Germinal center (tissue), 1 donor: Measurements from ENCODE around the gene PLA2G2C.
A peak's percentile ranks its signal among the peaks of the same experiment; 100 is the strongest.
"Not testable (repeated sequence)": the region's sequence is repeated elsewhere in the genome, so short reads cannot be mapped to it uniquely, and the experiment has no call there.

Experiments used
- DNase-seq: peaks from one replicate; pipeline ENCODE4 v3.0.0; 2012; ENCODE audit warnings: mixed read lengths, low spot score

The PLA2G2C gene

DNA sequence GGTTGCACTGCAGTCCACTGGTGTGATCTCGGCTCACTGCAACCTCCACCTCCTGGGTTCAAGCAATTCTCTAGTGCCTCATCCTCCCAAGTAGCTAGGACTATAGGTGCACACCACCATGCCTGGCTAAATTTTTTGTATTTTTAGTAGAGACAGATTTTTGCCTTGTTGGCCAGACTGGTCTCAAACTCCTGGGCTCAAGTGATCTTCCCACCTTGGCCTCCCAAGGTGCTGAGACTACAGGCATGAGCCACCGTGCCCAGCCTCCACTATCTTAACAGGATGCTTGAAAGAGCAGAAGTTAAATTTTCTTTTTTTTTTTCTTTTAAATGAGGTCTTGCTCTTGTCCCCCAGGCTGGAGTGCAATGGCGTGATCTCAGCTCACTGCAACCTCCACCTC is 55.8 kb downstream of the PLA2G2C start:
- not testable (repeated sequence) for DNase-seq

DNA sequence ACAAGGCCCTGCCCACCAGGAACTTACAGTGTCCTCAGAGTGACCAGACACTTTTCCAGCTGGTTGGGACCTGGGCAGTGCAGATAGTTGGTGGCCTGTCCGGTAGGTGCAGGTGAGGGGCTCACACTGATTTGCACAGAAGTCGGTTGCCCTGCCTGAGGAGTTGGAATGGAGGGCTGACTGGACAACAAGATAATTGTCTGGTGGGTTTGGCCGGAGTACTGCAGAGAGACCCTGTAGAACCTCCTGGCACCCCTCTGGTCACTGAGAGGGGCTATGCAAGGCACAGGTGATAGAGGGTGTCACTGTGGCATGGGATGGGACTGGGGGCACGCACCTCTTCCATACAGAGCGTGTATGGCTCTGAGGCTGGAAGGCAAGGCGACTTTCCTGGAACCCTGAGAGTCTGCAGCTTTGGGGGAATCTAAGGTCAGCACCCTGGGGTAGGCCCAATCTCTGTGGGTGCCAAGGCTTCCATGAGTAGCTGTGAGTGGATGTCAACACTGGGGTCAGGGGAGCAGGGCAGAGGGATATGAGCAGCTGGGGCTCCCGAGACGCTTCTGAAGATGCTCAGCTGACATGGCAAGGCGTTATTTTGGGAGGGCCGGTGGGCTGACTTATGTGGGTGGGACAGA is 59.4 kb downstream of the PLA2G2C start:
- no peak for DNase-seq

DNA sequence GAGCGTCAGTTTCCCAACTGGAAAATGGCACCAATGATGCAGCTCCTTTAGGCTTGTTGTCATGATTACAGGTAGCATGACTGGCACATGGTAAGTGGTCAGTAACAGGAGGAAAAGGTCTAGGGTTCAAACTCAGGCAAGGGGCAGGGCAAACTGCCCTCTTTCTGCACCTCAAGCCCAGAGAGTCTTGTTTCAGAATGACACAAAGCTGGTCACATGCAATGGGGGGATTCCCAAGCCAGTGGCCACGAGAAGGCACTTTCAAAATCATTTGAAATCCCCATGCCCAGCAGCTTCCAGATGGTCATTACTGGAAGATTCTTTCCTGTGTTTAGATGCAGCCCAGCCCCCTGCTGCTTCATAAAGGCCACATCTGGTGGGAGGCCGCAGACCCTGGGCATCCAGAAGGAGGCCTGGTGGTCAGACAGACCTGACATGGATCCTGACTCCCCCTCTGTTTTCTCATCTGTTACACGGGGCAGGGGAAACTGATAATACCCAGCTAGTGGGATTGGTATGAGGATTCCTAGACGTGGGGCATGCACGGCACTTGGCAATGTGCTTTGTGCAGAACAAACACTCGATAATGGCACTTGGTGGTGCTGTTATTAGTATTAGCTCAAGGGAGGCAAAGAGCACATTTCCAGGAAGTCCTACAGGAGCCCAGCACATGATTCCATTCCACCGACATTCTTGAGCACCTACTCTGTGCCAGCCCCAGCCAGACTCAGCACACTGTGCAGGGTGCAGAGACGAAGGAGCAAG is 60.1 kb downstream of the PLA2G2C start:
- no peak for DNase-seq

GRCh38 chr1:20125100-20125499 is 61.2 kb downstream of the PLA2G2C start:
- DNase-seq, result no peak

GRCh38 chr1:20124456-20125057 is 61.8 kb downstream of the PLA2G2C start:
- no peak for DNase-seq

- no peak for DNase-seq
These were observed 62.4 kb downstream of the PLA2G2C start for GRCh38 chr1:20123722-20124455.

DNA sequence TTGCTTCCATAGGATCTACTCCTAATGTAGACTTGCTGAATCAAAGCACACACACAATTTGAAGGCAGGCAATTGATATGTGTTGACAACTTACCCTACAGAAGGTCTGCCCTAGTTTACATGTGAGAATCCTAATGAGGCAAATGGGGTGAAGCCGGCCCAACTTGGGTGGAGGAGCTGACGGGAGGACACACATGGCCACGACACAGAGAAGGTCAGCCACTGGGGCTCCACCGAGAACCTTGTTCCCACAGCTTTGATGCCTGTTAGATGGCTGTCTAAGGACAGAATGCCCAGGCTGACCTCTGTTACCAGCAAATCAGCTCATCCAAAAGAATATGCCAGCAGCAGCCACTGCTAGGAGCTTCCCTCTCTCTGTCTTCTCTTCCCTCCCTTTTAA is 65.5 kb downstream of the PLA2G2C start:
- DNase-seq, result no peak

- peak; percentile 47 for DNase-seq
These were observed 67.0 kb downstream of the PLA2G2C start, which contains the start of gene PLA2G2D for GRCh38 chr1:20119347-20119746. TSS of gene PLA2G2D (minus strand) at chr1:20119536. CDS start at chr1:20119498, 38 bp downstream.

DNA sequence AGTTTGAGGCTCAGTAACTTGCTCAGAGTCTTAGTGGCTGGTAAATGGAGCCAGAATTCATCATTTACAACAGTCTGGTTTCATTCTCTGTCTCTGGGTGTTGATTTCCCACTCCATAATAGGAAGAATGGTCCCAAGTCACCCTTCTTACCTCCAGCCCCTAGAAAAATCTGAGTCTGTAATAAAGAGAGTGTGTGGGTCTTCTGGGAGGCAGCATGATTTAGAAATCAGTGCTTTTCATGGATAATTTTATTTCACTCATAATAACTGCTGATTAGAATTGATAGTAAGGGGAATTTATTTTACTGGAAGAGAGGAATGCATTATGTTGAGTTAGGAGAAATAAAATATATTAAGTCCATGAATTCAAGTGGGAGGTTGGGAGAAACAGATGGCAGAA is 69.1 kb downstream of the PLA2G2C start:
- DNase-seq, result no peak

DNA sequence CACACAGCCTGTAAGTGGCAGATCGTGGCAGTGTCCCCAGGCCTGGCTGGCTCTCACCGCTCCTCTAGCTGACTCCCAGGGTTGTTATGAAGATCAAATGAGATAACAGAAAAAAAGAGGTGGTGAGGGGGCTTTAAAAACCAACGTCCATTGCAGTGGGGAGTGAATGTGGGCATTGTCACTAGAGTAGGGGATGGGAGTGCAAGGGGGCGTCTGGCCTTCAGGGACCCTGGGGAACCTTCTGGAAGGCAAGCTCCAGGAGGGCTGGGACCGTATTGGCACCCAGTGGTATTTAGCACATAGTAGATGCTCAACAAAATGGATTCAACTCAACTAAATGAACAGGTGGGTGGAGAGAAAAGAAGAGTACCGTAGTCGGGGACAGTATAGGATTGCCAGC is 70.4 kb downstream of the PLA2G2C start:
- no peak for DNase-seq

- no peak for DNase-seq
These were observed 70.8 kb downstream of the PLA2G2C start for GRCh38 chr1:20115479-20115878.

GRCh38 chr1:20114021-20114648 is 72.2 kb downstream of the PLA2G2C start:
- DNase-seq, result no peak
